ENCODE measurements around the gene PIK3IP1. TPM values are rescaled to one million over a fixed set of nuclear protein-coding genes. Genes with fewer than 3 reads are reported as not detected.

PIK3IP1 gene
- total and polyA plus RNA-seq, 2 of the 8 experiments (the other 6 are each of a cell fraction or from before 2014, with no cell fraction given) = 1.00 to 1.3 TPM

GRCh38 chr22:31334329-31334728 is 42.0 kb upstream of the PIK3IP1 start:
- no peak for DNase-seq (ENCODE audit: low read depth in 1 of 2, low spot score in 2 of 2)
- FAIRE-seq = no peak
- Histone ChIP-seq H3K4ac (replicated peaks; ENCODE audit: insufficient read length, low read depth, low read length) (no peak overlapping the region), H3K14ac (ENCODE audit: insufficient read length) (no peak overlapping the region), H2BK120ac (replicated peaks; ENCODE audit: low read depth, low read length) (no peak overlapping the region), H4K8ac (ENCODE audit: extremely low read depth, insufficient read depth, low read length) (no peak overlapping the region), H3K23me2 (ENCODE audit: low read depth, low read length) (no peaks in the 10 kb centered on the region), H3K9ac (replicated peaks in 1 of 4; ENCODE audit: extremely low read depth in 1 of 4, low read depth in 3 of 4, low read length in 3 of 4) (no peak overlapping the region), H3K79me1 (ENCODE audit: low read depth, low read length) (peaks cover 16% of the 10 kb centered on the region), H3K36me3 (ENCODE audit: control insufficient read depth in 2 of 4, insufficient read depth in 4 of 4, low read length in 3 of 4) (peaks cover 41 to 72% (median 61%) of the 10 kb centered on the region in 4 experiments), H4K20me1 (replicated peaks in 1 of 2; ENCODE audit: control insufficient read depth in 1 of 2, insufficient read depth in 2 of 2, low read length in 2 of 2) (peaks cover 10 to 40% of the 10 kb centered on the region in 2 experiments), H4K91ac (replicated peaks; ENCODE audit: insufficient read length, low read length) (no peak overlapping the region), H2BK20ac (ENCODE audit: low read length) (no peak overlapping the region), H2AFZ (ENCODE audit: low read length) (no peak overlapping the region), H3K4me1 (replicated peaks in 1 of 4; ENCODE audit: control insufficient read depth in 3 of 4, insufficient read depth in 4 of 4, low read length in 3 of 4) (no peaks in the 10 kb centered on the region), H3K23ac (ENCODE audit: insufficient read length) (no peak overlapping the region), H3K27ac (ENCODE audit: low read depth, low read length) (no peak overlapping the region), H3K79me2 (ENCODE audit: control insufficient read depth in 1 of 2, insufficient read depth in 2 of 2, low read length in 2 of 2) (peaks cover 0 to 67% of the 10 kb centered on the region in 2 experiments; a peak in 2 of 4 replicates), H3K4me2 (ENCODE audit: insufficient read depth in 1 of 2, low read depth in 2 of 2, low read length in 2 of 2) (no peak overlapping the region), H3K9me3 (ENCODE audit: insufficient read depth in 2 of 2, low read depth in 1 of 2, low read length in 1 of 2) (no peaks in the 10 kb centered on the region), H4K5ac (ENCODE audit: insufficient read length, low read depth, low read length) (no peak overlapping the region), H2BK15ac (ENCODE audit: low read length) (no peak overlapping the region), H3K4me3 (ENCODE audit: extremely low read depth in 1 of 4, insufficient read depth in 2 of 4, low read depth in 3 of 4, low read length in 4 of 4) (no peak overlapping the region), H3K27me3 (replicated peaks in 1 of 4; ENCODE audit: control insufficient read depth in 3 of 4, extremely low read depth in 1 of 4, insufficient read depth in 3 of 4, low read length in 3 of 4) (no peaks in the 10 kb centered on the region), H2BK12ac (ENCODE audit: low read depth, low read length) (no peak overlapping the region), H2BK5ac (ENCODE audit: low read depth, low read length) (no peak overlapping the region), H2AK5ac (ENCODE audit: low read depth, low read length) (no peak overlapping the region), H3K56ac (replicated peaks; ENCODE audit: insufficient read length, low read depth, low read length) (no peak overlapping the region), H3K18ac (ENCODE audit: extremely low read depth, low read length) (no peak overlapping the region)
- whole genome bisulfite sequencing, 2 experiments (ENCODE audit: extremely low coverage in 1 of 2, insufficient coverage in 1 of 2, insufficient read length in 1 of 2, insufficient replicate concordance in 2 of 2, low coverage in 1 of 2, low lambda C conversion rate in 2 of 2, missing lambda C conversion rate in 1 of 2) = 91% methylated on average over 5 of the region's 5 CpGs; no CpG with 5 or more reads in 1 of the 2 experiments
- TF ChIP-seq JUN (IDR thresholded peaks at IDR 0.05; ENCODE audit: low read depth, low read length) = no peak
- no peak for TF ChIP-seq EGR1 (IDR thresholded peaks at IDR 0.05; ENCODE audit: borderline replicate concordance, low read depth, low read length)
- TF ChIP-seq SRF (IDR thresholded peaks at IDR 0.05; ENCODE audit: low read depth, low read length) = no peak
- no peak for TF ChIP-seq FOSL1 (IDR thresholded peaks at IDR 0.05; ENCODE audit: insufficient read depth, low read depth, low read length)
- TF ChIP-seq POU5F1 (IDR thresholded peaks at IDR 0.05; ENCODE audit: low read depth, low read length) = no peak
- no peak for TF ChIP-seq GTF2F1 (IDR thresholded peaks at IDR 0.05; ENCODE audit: borderline replicate concordance, low read depth, low read length)
- no peak for TF ChIP-seq BRCA1 (IDR thresholded peaks at IDR 0.05; ENCODE audit: low read depth, low read length)
- TF ChIP-seq CREB1 (IDR thresholded peaks at IDR 0.05) = no peak
- TF ChIP-seq RAD21 (IDR thresholded peaks at IDR 0.05 in 1 of 2, conservative IDR thresholded peaks at IDR 0.05 in 1 of 2; ENCODE audit: low read depth in 2 of 2, low read length in 2 of 2) = no peak
- no peak for TF ChIP-seq SP1 (IDR thresholded peaks at IDR 0.05; ENCODE audit: low read depth, low read length)
- TF ChIP-seq POLR2AphosphoS5 (IDR thresholded peaks at IDR 0.05; ENCODE audit: low read depth, low read length) = no peak
- ChIA-PET POLR2A (ENCODE audit: partially characterized antibody) (interaction anchor here (0.8 to 10.7 kb wide), 8 partner anchors 7 to 110 kb away, joined by 3 to 116 read pairs (median 4); partner anchors contain the start of gene PATZ1), CTCF (ENCODE audit: partially characterized antibody) (interaction anchor here (0.8 to 1.7 kb wide), 4 partner anchors 21 to 61 kb away, joined by 3 to 6 read pairs (median 4); no protein-coding TSS in a partner anchor)
